ENCODE measurements around the gene CDCA5. TPM values are rescaled to one million over a fixed set of nuclear protein-coding genes. Genes with fewer than 3 reads are reported as not detected.

The CDCA5 gene
- total RNA-seq, 1 donor from 2014 or later, result 2.6 TPM

- H3K27ac Mint-ChIP-seq, result peak overlapping the region; percentile 89
- no peaks in the 10 kb centered on the region for H3K9me3 Mint-ChIP-seq
- ChIA-PET CTCF (interaction anchor here (1.1 to 3.8 kb wide), 5 partner anchors 12 to 270 kb away, joined by 3 to 28 read pairs (median 3); partner anchors contain the start of genes CAPN1 and MAJIN), POLR2A (interaction anchor here (0.6 to 15.3 kb wide), 20 partner anchors 13 to 497 kb away, joined by 3 to 546 read pairs (median 4); partner anchors contain the start of genes ARL2, CAPN1, CDC42BPG and CDC42EP2)
- no peaks in the 10 kb centered on the region for H3K27me3 Mint-ChIP-seq
- ATAC-seq (ENCODE audit: low read depth), result no peak
- peaks cover 63% of the 10 kb centered on the region for H3K36me3 Mint-ChIP-seq (ENCODE audit: low read depth)
- intact Hi-C loops (cut with micrococcal nuclease), result loop anchor here (1.0 kb wide), 1 partner anchor 8 kb away; no protein-coding TSS in a partner anchor
- H3K4me1 Mint-ChIP-seq, result peaks cover 74% of the 10 kb centered on the region
- H3K4me3 Mint-ChIP-seq, result peak overlapping the region; percentile 87
- peak; percentile 4 for TF ChIP-seq CTCF (IDR thresholded peaks at IDR 0.05)
- no peak for DNase-seq
These were observed 34.4 kb upstream of the CDCA5 start for GRCh38 chr11:65118097-65118837.

- peaks cover 61% of the 10 kb centered on the region for H3K36me3 Mint-ChIP-seq (ENCODE audit: low read depth)
- DNase-seq (peak; percentile 98), ATAC-seq (ENCODE audit: low read depth) (peak; percentile 70)
- CTCF ChIA-PET, result interaction anchor here (0.6 to 3.8 kb wide), 12 partner anchors 12 to 326 kb away, joined by 3 to 28 read pairs (median 3); partner anchors contain the start of genes ARL2, CAPN1 and MAJIN
- POLR2A ChIA-PET, result interaction anchor here (0.6 to 15.3 kb wide), 26 partner anchors 14 to 771 kb away, joined by 3 to 546 read pairs (median 4); partner anchors contain the start of genes ARL2, CAPN1, CDC42BPG and CDC42EP2
- peak within 1 kb of the TSS; percentile 89 for H3K27ac Mint-ChIP-seq
- H3K27me3 Mint-ChIP-seq, result no peaks in the 10 kb centered on the region
- peaks cover 76% of the 10 kb centered on the region for H3K4me1 Mint-ChIP-seq
- intact Hi-C loops (cut with micrococcal nuclease), result loop anchor here (1.0 to 2.0 kb wide), 13 partner anchors 7 to 740 kb away; partner anchors contain the start of genes ARL2, CAPN1, CDCA5 and EHD1
- H3K9me3 Mint-ChIP-seq, result no peaks in the 10 kb centered on the region
- peak; percentile 34 for TF ChIP-seq CTCF (IDR thresholded peaks at IDR 0.05)
- H3K4me3 Mint-ChIP-seq, result peak within 1 kb of the TSS; percentile 87
These were observed 33.6 kb upstream of the CDCA5 start, which contains the start of gene ZNHIT2 for GRCh38 chr11:65117206-65118096. ZNHIT2 (minus strand) TSS chr11:65117701; CDS start chr11:65117653, 48 bp downstream.

- no peak for TF ChIP-seq CTCF (IDR thresholded peaks at IDR 0.05)
- Mint-ChIP-seq H3K27me3 (no peaks in the 10 kb centered on the region), H3K36me3 (ENCODE audit: low read depth) (peaks cover 53% of the 10 kb centered on the region), H3K27ac (peak overlapping the region; percentile 80), H3K4me3 (peak overlapping the region; percentile 87), H3K4me1 (peaks cover 72% of the 10 kb centered on the region), H3K9me3 (no peaks in the 10 kb centered on the region)
- ChIA-PET CTCF (interaction anchor here (0.7 to 3.8 kb wide), 7 partner anchors 11 to 269 kb away, joined by 3 to 28 read pairs (median 4); partner anchors contain the start of genes CAPN1 and MAJIN), POLR2A (interaction anchor here (0.6 to 15.3 kb wide), 16 partner anchors 15 to 946 kb away, joined by 3 to 546 read pairs (median 5); partner anchors contain the start of genes ARL2, CAPN1, CDC42EP2 and DPF2)
- ATAC-seq (ENCODE audit: low read depth) (no peak), DNase-seq (no peak)
- intact Hi-C loops (cut with micrococcal nuclease), result loop anchor here (1.0 to 2.0 kb wide), 12 partner anchors 16 to 741 kb away; partner anchors contain the start of genes ARL2, CAPN1, CDCA5 and EHD1
These were observed 32.7 kb upstream of the CDCA5 start for GRCh38 chr11:65116370-65117205.

DNA sequence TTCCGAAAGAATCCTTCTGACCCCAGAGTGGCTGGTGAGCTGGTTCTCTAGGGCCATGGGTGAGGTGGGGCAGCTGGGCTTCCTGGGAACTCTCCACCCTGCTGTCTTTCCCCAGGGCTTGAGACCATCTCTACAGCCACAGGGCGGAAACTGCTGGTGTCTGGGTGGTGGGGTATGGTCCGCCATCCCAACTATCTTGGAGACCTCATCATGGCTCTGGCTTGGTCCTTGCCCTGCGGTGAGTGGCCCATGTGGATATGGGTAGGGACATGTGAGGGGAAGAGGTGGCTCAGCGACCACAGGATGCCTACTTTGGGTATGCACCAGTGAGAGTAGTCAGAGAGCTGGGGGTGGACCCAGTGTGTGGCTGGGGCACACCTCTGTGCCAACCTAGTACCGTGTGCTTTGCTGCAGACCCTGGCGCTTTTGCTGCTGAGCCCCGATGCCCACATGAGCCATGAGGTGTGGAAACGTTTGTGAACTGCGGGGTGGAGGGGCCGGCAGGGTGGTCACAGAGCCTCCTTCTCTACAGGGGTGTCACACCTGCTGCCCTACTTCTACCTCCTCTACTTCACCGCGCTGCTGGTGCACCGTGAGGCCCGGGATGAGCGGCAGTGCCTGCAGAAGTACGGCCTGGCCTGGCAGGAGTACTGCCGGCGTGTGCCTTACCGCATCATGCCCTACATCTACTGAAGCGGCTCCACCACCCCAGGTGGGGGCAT, 31.7 kb upstream of the CDCA5 start:
- intact Hi-C loops (cut with micrococcal nuclease), result loop anchor here (2.0 kb wide), 1 partner anchor 337 kb away; the partner anchor contains the start of gene SF1
- POLR2A ChIA-PET, result interaction anchor here (0.6 to 15.3 kb wide), 6 partner anchors 16 to 777 kb away, joined by 3 to 546 read pairs (median 12); partner anchors contain the start of genes CAPN1, SF1, SYVN1 and VPS51
- no peak overlapping the region for H3K27ac Mint-ChIP-seq

More for the DNA sequence above, 31.7 kb upstream of the CDCA5 start:
- no peaks in the 10 kb centered on the region for H3K9me3 Mint-ChIP-seq
- H3K36me3 Mint-ChIP-seq (ENCODE audit: low read depth), result peaks cover 42% of the 10 kb centered on the region
- H3K4me1 Mint-ChIP-seq, result peaks cover 73% of the 10 kb centered on the region
- CTCF ChIA-PET, result interaction anchor here (1.3 to 3.8 kb wide), 3 partner anchors 15 to 268 kb away, joined by 4 to 28 read pairs (median 15); partner anchors contain the start of gene CAPN1
- TF ChIP-seq CTCF (IDR thresholded peaks at IDR 0.05), result no peak
- DNase-seq (no peak), ATAC-seq (ENCODE audit: low read depth) (no peak)
- H3K4me3 Mint-ChIP-seq, result peak overlapping the region; percentile 87
- H3K27me3 Mint-ChIP-seq, result no peaks in the 10 kb centered on the region
